Measurements from ENCODE around the gene CYP26A1. TPM values are rescaled to one million over a fixed set of nuclear protein-coding genes. Genes with fewer than 3 reads are reported as not detected.

The CYP26A1 gene
- total RNA-seq, 1 experiment from 2014 or later: 1.5 TPM

DNA sequence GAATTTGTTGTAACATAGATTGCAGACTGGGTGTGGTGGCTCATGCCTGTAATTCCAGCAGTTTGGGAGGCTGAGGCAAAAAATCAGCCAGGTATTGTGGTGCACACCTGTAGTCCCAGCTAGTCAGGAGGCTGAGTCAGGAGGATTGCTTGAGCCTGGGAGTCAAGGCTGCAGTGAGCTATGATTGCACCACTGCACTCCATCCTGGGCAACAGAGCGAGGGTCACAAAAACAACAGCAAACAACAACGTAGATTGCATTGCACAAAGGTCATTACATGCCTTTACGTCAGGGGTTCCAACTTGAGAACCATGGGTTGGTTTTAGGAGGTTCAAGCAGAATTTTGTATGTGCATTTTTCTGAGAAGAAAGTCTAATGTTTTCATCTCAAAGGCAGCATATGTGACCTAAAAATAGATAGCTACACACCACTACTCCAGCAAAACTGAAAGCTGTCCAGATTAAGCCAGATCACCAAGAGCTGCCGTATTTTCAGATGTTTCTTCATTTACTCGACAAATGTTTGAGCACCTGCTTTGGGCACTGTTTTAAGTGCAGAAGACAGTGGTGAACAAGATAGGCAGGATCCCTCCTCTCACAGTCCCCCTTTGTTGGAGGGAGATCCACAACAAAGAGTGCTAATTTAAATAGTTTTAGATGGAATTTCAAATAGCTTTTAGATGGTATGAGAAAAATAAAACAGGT is 41.4 kb upstream of the CYP26A1 start:
- ATAC-seq: no peak

GRCh38 chr10:93032809-93033137 is 40.9 kb upstream of the CYP26A1 start:
- TSS peak; percentile 17 for BruUV-seq (replicated peaks)
- Histone ChIP-seq H3K36me3 (ENCODE audit: control insufficient read depth, insufficient read depth, low read length) (no peaks in the 10 kb centered on the region), H3K4me1 (ENCODE audit: control insufficient read depth, insufficient read depth, low read length) (peaks cover 10% of the 10 kb centered on the region; the same call in 1 of the 2 replicates), H3K27me3 (ENCODE audit: control insufficient read depth, insufficient read depth, low read length) (no peaks in the 10 kb centered on the region), H3K27ac (ENCODE audit: low read length) (no peak overlapping the region), H3K4me3 (ENCODE audit: low read depth in 2 of 2, low read length in 2 of 2) (no peak overlapping the region), H3K9me3 (ENCODE audit: control insufficient read depth, insufficient read depth, low read depth, low read length) (no peaks in the 10 kb centered on the region)
- ATAC-seq (no peak), DNase-seq (ENCODE audit: low read depth, low spot score) (no peak)
- CTCF ChIA-PET: no interaction called here
- POLR2A ChIA-PET: no interaction called here
- no peak for TF ChIP-seq POLR2AphosphoS5 (IDR thresholded peaks at IDR 0.05; ENCODE audit: low read depth, low read length)
- no peak for TF ChIP-seq SIN3A (IDR thresholded peaks at IDR 0.05; ENCODE audit: borderline replicate concordance, insufficient read depth, low read depth, low read length)
- TF ChIP-seq TCF7L2 (IDR thresholded peaks at IDR 0.05; ENCODE audit: low read depth, low read length): no peak
- TF ChIP-seq REST (IDR thresholded peaks at IDR 0.05; ENCODE audit: insufficient read depth in 1 of 2, low read depth in 2 of 2, low read length in 1 of 2): no peak
- TF ChIP-seq CTCF (IDR thresholded peaks at IDR 0.05): no peak
- intact Hi-C loops (cut with micrococcal nuclease; ENCODE audit: unreplicated experiment) (no loop called here), in situ Hi-C loops (cut with HindIII; ENCODE audit: low pct_unique_long_range_greater_than_20kb, low sequenced_read_pairs) (no loop called here)

More for the DNA sequence above, 41.4 kb upstream of the CYP26A1 start:
- Histone ChIP-seq H3K27me3 (ENCODE audit: control insufficient read depth, insufficient read depth, low read length) (no peaks in the 10 kb centered on the region), H3K9me3 (ENCODE audit: control insufficient read depth, insufficient read depth, low read depth, low read length) (no peaks in the 10 kb centered on the region), H3K4me3 (ENCODE audit: low read depth in 2 of 2, low read length in 2 of 2) (no peak overlapping the region), H3K4me1 (ENCODE audit: control insufficient read depth, insufficient read depth, low read length) (peaks cover 10% of the 10 kb centered on the region; the same call in 1 of the 2 replicates), H3K27ac (ENCODE audit: low read length) (no peak overlapping the region), H3K36me3 (ENCODE audit: control insufficient read depth, insufficient read depth, low read length) (no peaks in the 10 kb centered on the region)
- TF ChIP-seq REST (IDR thresholded peaks at IDR 0.05; ENCODE audit: insufficient read depth in 1 of 2, low read depth in 2 of 2, low read length in 1 of 2) (no peak), TCF7L2 (IDR thresholded peaks at IDR 0.05; ENCODE audit: low read depth, low read length) (no peak), CTCF (IDR thresholded peaks at IDR 0.05) (no peak), SIN3A (IDR thresholded peaks at IDR 0.05; ENCODE audit: borderline replicate concordance, insufficient read depth, low read depth, low read length) (no peak), POLR2AphosphoS5 (IDR thresholded peaks at IDR 0.05; ENCODE audit: low read depth, low read length) (no peak)
- intact Hi-C loops (cut with micrococcal nuclease; ENCODE audit: unreplicated experiment) (no loop called here), in situ Hi-C loops (cut with HindIII; ENCODE audit: low pct_unique_long_range_greater_than_20kb, low sequenced_read_pairs) (no loop called here)
- no peak for DNase-seq (ENCODE audit: low read depth, low spot score)
- no TSS peak for BruUV-seq (replicated peaks)
- POLR2A ChIA-PET: no interaction called here
- CTCF ChIA-PET: no interaction called here
